OCI-M1 (cell line): Measurements from ENCODE around the gene SF3A1.

Experiments
- DNase-seq: peaks from one replicate; lab custom pipeline; 2025; lab: John Stamatoyannopoulos, UW

The SF3A1 gene

DNA sequence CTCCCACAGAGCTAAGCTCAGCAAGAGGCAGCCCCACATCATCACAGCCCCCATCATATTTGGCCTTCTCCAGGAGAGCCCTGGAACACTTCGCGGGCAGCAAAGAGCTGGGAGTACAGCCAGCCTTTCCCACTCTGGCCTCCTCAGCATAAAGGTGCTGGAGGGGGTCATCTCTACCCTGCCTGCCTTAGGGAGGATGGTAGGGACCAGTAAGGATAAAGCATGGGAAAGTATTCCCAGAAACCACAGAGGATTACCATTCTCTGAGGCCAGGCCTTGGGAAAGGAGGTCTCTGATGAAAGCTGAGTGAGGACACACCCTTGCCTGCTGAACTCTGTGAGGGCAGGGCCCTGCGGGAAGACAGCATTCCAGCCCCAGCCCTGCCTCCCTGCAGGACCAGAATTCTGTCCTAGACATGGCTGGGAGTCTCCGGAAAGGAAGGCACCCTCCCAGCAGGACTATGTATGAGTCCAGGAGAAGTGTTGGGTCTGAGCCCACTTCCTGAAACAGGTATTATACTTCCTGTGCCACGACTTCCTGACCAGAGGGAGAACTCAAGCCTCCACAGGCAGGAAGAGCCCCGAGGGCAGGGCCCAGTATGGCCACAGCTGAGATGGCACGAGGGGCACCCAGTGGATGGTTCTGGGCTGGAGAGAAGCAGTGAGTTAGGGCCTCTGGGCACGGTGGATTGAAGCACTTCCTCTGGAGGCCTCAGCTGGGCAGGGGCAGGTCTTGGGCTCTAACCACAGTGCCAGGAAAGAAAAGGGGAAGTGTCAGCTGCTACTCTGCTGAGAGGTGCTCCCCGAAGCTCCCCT is 54.5 kb downstream of the SF3A1 start:
- peak; percentile 62 for DNase-seq

DNA sequence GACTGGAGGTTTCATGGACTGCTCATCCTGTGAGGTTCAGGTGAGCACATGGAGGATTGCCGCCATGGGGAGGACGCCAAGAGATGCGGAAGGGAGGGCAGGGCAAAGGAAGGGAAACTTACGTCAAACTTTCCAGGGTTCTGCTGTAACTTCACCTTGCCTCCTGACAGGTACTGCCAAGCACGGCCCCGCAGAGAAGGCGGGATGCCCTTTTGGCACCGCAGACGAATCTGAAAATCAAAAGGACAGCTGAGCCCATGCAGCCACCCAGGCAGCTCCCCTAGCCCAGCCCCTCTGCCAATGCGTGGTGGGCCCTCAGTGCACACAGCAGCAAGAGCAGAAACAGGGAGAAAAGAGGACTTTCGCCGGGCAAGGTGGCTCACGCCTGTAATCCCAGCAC is 57.4 kb downstream of the SF3A1 start:
- DNase-seq: no peak

DNA sequence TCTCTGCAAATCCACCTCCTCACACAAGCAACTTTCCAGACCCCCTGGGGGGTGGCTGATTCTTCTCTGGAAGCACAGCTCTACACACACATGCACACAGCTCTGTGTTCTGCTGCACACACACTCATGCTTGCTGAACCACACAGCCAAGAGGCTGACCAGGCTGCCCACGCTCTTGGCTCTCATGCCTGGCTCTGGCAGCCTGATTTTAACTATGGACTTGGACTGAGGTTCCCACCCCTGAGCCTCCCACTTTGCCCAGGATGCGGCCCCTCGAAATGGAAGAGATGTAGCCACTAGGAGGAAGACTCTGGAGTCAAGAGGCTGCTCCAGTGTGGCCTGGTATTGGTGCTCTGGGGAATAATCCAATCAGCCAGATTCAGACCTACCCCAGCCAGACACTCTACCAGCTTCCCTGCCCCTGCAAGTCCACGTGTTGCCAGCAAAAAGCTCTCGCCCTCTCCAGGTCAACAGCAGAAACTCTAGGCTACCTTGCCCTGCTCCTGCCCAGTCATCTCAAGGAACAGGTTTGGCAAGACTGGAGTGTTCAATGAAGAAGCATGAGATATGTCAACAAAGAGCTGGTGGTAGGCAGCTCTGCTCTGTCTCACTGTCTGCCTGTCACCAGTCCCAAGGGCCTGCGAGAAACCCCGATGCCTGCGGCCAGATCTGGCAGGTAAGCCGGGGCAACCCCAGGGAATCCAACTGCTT is 58.5 kb downstream of the SF3A1 start:
- no peak for DNase-seq

DNA sequence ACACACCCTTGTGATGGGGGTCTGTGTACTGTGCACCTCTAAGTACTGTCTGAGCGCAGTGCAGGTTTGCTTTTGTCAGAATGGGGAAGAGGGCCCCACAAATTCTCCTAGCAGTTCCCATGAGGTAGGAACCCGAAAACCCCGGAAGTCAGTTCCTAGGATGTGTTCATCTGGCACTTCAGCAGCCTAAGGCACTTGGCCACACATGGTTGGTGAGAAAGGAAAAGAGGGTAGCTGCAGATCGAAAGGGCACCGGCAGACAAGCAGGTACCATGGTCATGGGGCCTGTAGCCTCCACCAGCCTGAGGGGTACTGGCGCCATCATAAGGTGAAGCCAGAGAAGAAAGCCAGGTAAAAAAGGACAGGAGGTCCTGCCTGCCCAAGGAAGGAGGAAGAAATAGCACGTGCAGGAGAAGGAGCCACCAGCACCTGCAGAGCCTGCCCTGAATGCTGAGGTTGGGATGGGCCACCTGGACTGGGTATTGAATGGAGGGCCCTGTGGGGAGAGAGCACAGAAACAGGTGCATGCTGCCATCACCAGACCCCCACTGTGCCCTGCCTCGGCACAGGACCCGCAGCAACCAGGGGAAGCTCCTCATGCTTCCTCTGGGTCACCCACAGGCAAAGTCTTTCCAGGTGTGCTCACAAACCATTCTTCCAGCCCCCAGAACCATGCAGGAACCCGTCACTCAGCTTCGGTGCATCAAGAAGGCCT is 59.3 kb downstream of the SF3A1 start:
- no peak for DNase-seq

DNA sequence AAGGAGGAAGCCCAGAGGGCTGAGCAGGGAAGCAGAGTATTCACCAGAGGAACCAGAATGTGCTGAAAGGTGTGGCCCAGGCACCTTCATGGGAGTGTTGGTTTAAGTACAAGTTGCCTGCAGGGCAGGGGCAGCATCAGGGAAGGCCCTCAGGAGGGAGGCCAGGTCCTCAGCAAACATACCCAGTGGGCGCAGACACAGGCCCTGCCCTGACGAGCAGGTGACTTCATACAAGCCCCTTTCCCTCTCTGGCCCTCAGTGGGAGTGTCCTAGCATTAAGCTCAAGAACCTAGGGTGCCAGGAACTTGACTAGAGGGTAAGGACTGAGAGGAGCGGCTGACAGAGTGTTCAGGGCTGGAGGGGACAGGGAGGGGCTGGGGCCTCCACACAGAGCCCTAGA is 59.9 kb downstream of the SF3A1 start:
- no peak for DNase-seq

DNA sequence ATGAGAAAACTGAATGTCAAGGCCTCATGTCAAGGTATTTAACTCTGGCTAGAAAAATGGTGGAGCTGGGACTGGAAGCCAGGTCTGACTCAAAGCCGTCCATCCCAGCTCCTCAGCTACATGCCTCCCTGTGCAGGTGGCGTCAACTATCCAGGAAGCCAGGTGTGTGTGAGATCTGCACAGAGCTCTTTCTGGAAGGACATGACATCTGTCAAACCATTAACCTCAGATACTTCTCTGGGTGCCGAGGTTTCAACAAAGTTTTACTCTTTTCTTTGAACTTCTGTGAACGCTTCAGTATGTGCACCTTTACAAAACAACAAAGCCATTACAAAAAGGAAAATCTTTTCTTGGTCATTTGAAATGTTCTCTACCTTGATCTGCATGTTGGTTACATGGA is 60.4 kb downstream of the SF3A1 start:
- no peak for DNase-seq

DNA sequence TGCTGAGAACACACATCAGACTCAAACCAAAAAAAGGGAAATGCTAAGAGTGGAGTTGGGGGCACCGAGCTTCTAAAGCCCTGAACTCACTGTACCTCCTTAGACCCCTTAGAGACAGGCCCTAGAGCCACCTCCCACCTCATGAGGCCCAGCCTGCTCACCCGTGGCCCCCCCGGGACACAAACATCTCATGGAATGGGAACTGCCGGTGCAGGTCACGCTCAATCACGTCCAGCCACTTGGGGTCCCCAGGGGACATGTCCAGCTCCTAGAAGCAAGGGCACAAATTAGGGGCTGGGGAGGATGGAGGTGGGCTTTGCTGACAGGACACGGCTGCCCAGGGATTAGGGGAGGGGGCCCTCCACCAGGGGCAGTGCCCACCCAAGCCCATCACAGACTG is 61.1 kb downstream of the SF3A1 start:
- DNase-seq: no peak

DNA sequence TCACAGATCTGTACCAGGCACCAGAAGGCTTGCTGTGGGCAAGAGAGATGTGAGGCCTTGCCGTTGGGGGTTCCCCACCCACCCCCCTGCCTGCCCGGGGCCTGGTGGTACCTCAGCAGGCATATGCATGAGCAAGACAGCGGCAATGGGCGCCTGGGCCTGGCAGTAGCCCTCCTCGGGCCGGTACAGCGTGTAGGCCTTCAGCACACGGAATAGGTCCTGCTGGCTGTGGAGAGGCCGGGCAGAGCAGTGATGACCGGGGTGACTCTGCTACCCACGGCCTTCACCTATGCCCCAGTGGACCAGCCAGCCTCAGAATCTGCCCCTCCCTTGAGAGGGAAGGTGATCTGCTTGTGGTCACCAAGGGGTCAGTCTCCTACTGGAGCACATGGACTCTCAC is 61.9 kb downstream of the SF3A1 start:
- DNase-seq: no peak

DNA sequence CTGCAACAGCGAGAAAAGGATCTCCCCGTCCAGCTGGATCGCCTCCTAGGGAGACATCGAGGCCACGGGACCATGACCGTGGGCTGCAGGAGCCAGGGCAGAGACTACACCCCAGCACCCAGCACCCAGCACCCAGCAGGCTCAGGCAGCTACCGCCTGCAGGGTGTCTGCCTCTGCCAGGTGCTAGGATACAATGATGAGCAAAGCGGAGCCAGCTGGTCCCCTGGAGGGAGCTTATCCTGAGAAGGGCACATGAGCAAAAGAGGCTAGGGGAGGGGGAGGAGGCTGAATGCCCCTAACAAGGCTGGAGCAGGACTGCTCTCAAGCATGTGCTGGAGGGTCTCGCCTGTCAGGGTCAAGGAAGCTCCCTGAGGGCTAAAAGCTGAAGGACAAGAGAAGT is 62.6 kb downstream of the SF3A1 start:
- DNase-seq: no peak

DNA sequence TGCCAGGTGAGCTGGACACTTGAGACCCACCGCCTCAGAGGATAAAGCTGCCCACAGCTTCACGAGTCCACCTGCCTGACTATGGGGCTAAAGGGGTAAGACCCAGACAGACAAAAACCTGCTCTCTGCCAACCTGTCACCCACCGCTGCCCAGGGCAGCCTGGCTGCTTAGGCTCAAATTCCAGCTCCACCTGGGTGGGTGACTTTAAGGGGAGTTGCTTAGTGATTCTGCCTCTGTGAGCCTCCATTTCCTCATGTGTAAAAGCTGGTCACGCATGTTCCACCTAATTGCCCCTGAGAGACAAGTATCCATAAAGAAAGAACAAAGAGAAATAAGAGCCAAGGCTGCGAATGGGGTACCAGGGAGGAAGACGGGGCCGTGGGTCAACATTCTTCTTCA is 63.7 kb downstream of the SF3A1 start:
- no peak for DNase-seq

DNA sequence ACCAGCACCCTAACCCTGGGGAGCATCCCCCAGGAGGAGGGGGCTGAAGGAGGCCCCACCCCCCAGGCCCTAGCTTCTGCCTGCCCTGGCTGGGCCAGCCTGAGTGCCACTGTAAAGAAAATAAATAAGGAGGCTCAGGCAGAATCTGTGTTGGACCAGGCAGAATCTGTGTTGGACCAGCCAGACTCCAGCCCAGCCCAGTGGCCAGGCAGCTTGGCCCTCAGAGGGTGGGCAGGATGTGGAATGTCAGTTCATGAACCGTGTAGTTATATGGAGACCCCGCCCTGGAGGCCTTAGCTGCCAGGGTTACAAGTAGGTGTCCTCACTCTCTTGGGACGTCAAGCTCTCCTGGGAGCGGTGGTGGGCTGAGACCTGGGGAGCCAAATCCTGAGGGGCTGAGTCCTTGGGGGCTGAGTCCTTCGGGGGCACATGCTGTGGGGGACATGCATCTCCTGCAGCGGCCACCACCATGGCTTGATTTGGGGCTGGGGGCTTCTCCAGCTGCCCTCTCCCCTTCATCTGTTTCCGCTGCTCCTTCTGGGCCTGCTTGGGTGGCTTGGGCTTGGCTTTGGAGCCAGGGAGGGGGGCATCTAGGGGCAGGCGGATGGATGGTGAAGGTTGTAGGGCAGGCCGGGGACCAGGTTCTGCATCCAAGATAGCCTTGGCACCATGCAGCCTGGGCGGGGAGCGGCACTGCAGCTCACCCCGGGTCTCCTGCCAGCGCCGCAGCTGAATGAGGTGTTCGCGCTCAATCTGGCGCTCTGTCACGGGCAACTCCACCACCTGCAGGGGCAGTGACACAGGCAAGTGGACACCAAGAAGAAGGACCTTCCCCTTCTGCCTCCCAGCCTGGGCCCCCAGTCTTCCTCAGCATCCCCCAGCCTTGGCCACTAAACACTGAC is 64.4 kb downstream of the SF3A1 start:
- no peak for DNase-seq

DNA sequence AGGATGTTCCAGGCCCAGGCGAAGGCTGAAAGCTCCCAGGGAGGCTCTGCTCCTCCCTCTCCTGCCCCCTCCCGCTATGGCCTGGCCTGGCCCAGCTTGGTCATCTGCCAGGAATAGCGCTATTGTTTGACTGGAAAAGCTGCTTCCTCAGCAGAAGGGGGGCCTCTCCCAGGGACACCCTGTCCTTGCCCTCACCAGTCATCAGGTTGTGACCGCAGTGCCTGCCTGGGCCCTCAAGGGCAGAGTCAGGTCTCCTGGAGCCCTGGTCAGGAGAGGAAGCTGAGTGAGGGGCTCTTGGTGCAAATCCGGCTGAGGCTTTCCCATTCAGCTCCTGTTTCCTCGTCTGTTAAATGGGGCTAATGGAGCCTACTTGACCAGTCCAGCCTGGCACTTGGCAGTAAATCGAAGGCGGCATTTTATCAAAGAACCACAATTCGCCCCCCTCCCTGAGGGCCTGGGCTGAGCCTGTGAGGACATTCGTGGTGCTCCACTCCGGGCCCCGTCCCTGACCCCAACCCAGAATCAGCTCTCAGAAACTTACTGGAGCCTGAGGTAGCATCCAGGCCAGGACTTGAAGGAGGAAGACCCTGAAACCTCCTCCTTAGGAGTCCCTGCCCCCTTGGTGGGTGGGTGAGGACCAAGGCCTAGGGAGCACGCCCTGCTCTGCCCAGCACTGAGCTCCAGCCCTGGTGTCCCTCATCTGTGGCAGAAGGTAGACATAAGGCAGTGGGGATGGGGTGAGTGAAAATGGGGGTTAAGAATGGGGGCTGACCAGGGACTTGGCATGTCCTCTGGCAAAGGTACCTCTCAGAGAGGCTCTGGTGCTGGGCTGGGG is 65.4 kb downstream of the SF3A1 start:
- DNase-seq: no peak

DNA sequence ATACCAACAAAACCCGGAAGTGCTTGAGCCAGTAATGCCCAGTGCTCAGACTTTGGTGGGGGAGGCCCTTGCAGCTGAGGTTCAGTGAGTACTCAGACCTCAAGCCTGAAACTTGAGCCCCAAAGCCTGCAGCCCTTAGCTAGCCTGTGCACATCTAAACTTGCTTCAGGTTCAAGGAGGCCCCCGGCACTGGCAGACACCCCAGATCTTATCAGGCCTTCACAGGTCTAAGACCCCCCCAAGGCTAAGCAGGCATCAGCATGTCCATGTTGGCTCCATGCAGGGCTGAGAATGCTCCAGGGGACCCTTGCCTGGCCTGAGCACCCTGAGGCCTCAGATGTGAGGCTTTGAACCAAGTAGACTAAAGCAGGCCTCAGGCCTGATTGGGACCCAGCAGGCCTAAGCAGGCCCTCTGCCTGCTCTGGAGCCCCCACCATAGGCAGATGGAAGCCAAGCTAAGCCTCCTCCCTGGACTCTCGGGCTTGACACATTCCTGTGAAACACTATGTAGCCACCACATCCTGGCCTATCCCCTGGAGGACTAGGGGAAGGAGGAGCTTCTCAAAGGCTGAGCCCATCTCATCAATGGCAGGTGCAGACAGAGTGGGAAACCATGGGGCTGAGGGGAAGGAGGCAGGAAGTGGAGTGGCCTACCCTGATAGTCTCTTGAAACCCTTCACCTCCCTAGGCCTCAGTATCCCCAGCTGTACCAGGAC is 66.2 kb downstream of the SF3A1 start:
- peak; percentile 50 for DNase-seq

DNA sequence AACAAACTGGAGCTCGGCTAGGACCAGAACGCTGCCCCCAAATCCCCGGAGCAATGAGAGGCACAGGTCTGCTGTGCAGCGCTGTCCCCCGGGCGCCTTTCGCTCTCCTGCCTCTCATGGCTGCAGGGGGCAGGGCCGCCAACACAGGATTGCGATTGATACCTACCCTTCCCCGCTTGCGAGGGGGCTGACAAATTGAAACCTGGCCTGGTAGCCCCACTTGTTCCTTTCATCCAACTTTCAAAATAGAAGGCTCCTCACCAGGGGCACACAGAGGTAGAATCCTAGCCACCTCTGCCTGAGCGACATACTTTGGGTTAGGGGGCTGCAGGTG is 66.7 kb downstream of the SF3A1 start:
- DNase-seq: no peak

DNA sequence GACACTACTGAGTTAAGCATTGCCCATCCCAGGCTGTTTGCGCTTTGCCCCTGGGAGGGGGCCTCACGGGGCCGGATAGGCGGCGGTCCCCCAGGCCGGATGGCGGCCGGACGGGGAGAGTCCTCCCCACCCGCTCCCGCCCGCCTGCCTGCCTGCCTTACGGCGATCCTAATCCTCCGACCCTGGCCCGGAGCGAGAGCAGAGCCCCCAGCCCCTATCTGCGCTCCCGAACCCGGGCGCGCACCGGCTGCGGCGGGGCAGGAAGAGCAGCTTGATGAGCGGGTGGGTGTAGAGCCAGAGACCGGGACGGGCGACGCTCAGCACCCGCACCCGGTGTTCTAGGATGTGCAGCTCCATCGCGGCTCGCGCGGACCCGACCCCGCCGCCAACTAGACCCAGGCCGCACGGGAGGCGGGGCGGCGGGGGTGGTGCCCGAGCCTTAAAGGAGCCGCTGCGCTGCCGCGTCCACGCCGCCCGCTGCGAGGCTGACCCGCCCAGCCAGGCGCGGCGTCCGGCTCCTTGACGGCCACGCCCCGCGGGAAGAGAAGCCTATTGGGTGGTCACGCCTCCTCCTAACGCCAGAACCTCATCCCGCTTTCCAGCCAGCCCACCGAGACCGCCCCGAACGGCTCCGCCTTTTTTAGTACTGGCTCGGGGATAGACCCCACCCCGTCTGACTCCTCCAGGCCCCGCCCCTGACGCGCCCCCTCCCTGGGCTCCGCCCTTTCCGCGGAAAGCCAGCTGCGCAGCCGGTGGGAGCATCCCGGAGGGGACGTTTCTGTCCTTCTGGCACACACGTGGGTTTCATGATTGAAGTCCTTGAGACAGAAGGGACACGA is 67.3 kb downstream of the SF3A1 start, which contains the start of gene CASTOR1:
Gene CASTOR1 (minus strand): TSS at position 365 of the 839 bp plus-strand sequence. CDS start 8 bp downstream, at position 357.
- peak; percentile 98 for DNase-seq

DNA sequence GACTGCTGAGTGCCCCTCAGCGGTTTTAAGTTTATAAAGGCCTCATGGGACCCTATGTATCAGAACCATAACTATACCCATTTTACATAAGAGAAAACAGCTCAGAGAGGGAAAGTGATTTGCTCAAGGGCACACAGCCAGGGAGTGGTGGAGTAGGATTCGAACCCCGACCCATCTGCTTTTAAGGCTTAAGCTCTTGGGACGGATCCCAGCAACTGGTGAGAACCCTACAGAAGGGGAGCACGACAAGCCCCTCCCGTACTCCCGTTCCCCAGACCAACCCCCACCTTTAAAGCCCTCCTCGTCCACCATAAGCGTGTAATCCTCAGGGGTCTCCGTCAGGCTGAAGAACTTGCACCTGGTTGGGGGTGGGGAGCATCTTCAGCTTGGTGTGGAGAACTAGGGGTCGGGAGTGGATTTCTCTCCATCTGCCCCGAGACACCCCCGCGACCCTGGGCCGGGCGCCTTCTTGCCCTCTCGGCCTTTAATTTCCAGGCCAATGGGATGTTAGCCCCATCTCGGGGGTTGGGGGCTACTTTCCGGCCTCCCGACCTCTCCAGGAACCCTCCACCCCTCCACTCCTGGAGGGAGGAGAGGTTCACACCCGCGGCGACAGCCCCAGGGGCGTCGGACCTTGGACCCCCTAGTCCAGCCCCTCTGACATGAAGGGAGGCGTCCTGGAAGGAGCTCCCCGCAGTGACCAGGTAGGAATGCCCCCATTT is 68.1 kb downstream of the SF3A1 start:
- DNase-seq: no peak

DNA sequence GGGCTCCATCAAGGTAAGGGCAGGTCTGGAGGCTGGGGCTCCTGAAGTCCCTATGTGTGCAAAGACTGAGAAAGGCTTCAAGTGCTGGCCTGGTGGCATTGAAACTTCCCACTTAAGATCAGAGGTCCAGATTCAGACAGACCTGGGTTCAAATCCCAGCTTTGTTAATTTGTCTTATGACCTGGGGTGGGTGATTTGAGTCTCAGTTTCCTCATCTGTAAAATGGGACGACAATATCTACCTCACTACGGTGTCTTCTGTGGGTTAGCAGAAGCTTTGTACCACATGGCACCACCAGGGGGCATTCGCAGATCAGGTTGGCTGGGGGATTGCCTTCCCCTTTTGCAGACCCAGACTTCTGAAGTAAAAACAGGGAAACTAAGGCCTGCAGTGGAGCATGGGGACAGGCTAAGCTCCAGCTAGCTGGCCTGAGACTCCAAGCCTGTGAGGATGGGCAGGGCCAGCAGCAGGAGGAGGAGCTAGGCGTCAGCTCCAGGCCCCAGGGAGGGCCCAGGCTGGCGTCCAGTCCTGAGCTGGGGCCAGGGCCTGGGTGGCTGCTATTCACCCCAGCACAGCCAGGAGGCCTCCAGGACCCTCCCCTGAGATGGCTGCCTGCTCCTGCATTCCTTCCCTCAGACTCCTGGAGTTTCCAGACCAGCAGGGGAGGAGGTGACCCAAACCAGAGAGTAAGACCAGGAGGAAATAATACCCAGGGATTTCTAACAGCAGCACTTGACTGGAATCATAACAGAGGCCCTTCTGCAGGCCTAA is 68.9 kb downstream of the SF3A1 start:
- DNase-seq: peak; percentile 93
